ENCODE measurements around the gene TMEM39A. TPM values are rescaled to one million over a fixed set of nuclear protein-coding genes. Genes with fewer than 3 reads are reported as not detected.

TMEM39A gene
- 37.0 TPM for total RNA-seq

GRCh38 chr3:119463171-119464169, at the start of gene TMEM39A:
TMEM39A (minus strand) TSS chr3:119463615; CDS start chr3:119462074, 1,541 bp downstream.
- DNase-seq (ENCODE audit: low spot score): peak; percentile 100

GRCh38 chr3:119510690-119511089, 47.3 kb upstream of the TMEM39A start:
- DNase-seq (ENCODE audit: low spot score): no peak

- DNase-seq (ENCODE audit: low spot score): no peak
Measured at GRCh38 chr3:119508172-119508845, 44.9 kb upstream of the TMEM39A start.

- DNase-seq (ENCODE audit: low spot score): no peak
Measured at GRCh38 chr3:119507404-119507803, 44.0 kb upstream of the TMEM39A start.

- DNase-seq (ENCODE audit: low spot score): no peak
Measured at GRCh38 chr3:119506631-119507030, 43.2 kb upstream of the TMEM39A start.

GRCh38 chr3:119500901-119501300, 37.5 kb upstream of the TMEM39A start:
- DNase-seq (ENCODE audit: low spot score): no peak

GRCh38 chr3:119500265-119500664, 36.9 kb upstream of the TMEM39A start:
- DNase-seq (ENCODE audit: low spot score): no peak

- peak; percentile 98 for DNase-seq (ENCODE audit: low spot score)
Measured at GRCh38 chr3:119498186-119499011, 35.0 kb upstream of the TMEM39A start, which contains the start of gene TIMMDC1. TIMMDC1 (plus strand) TSS chr3:119498547; CDS start chr3:119498734, 187 bp downstream.

GRCh38 chr3:119497820-119498185, 34.4 kb upstream of the TMEM39A start:
- no peak for DNase-seq (ENCODE audit: low spot score)

GRCh38 chr3:119494597-119494996, 31.2 kb upstream of the TMEM39A start:
- no peak for DNase-seq (ENCODE audit: low spot score)

- no peak for DNase-seq (ENCODE audit: low spot score)
Measured at GRCh38 chr3:119492810-119493209, 29.4 kb upstream of the TMEM39A start.

GRCh38 chr3:119492128-119492527, 28.7 kb upstream of the TMEM39A start:
- DNase-seq (ENCODE audit: low spot score): no peak

GRCh38 chr3:119490153-119490552, 26.7 kb upstream of the TMEM39A start:
- DNase-seq (ENCODE audit: low spot score): no peak

- DNase-seq (ENCODE audit: low spot score): no peak
Measured at GRCh38 chr3:119485563-119485962, 22.1 kb upstream of the TMEM39A start.

- no peak for DNase-seq (ENCODE audit: low spot score)
Measured at GRCh38 chr3:119483101-119483500, 19.7 kb upstream of the TMEM39A start.

- DNase-seq (ENCODE audit: low spot score): no peak
Measured at GRCh38 chr3:119481079-119481478, 17.7 kb upstream of the TMEM39A start.

GRCh38 chr3:119470866-119471265, 7.5 kb upstream of the TMEM39A start:
- no peak for DNase-seq (ENCODE audit: low spot score)

GRCh38 chr3:119469418-119470189, 6.2 kb upstream of the TMEM39A start:
- no peak for DNase-seq (ENCODE audit: low spot score)

- no peak for DNase-seq (ENCODE audit: low spot score)
Measured at GRCh38 chr3:119468041-119468440, 4.6 kb upstream of the TMEM39A start.

- no peak for DNase-seq (ENCODE audit: low spot score)
Measured at GRCh38 chr3:119457246-119457645, 6.2 kb downstream of the TMEM39A start.

GRCh38 chr3:119456469-119456868, 6.9 kb downstream of the TMEM39A start:
- DNase-seq (ENCODE audit: low spot score): no peak
